ENCODE measurements around the gene PHLDB2.

- TF ChIP-seq, protein P1, sequence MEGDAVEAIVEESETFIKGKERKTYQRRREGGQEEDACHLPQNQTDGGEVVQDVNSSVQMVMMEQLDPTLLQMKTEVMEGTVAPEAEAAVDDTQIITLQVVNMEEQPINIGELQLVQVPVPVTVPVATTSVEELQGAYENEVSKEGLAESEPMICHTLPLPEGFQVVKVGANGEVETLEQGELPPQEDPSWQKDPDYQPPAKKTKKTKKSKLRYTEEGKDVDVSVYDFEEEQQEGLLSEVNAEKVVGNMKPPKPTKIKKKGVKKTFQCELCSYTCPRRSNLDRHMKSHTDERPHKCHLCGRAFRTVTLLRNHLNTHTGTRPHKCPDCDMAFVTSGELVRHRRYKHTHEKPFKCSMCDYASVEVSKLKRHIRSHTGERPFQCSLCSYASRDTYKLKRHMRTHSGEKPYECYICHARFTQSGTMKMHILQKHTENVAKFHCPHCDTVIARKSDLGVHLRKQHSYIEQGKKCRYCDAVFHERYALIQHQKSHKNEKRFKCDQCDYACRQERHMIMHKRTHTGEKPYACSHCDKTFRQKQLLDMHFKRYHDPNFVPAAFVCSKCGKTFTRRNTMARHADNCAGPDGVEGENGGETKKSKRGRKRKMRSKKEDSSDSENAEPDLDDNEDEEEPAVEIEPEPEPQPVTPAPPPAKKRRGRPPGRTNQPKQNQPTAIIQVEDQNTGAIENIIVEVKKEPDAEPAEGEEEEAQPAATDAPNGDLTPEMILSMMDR (conservative IDR thresholded peaks at IDR 0.05 in 1 of 2, IDR thresholded peaks at IDR 0.05 in 1 of 2; ENCODE audit: low read depth in 1 of 2, low read length in 2 of 2) = no peak
- no peak for TF ChIP-seq EZH2 (IDR thresholded peaks at IDR 0.05; ENCODE audit: low read length, missing control alignments)
Measured at GRCh38 chr3:111862415-111862814, 3.4 kb downstream of the PHLDB2 start.
